Esophagus squamous epithelium (tissue), 5 donors: ENCODE measurements around the gene INTS13. TPM values are rescaled to one million over a fixed set of nuclear protein-coding genes. Genes with fewer than 3 reads are reported as not detected.

Experiments used
- DNase-seq: peaks from one replicate; lab custom pipeline; 2025; lab: John Stamatoyannopoulos, UW
- H3K27ac ChIP-seq, 4 donors: fragments of 200-600 bp; sonication (generic); one replicate each; pipeline ENCODE4 v1.5.1; 2016 to 2019; ENCODE audit warnings: mild to moderate bottlenecking in 1 of 4
- H3K27me3 ChIP-seq, 4 donors: fragments of 200-600 bp; sonication (generic); 1 replicate in 3 of 4; 2 replicates in 1 of 4; pipeline versions ENCODE4 v1.5.1 to v1.6.0; 2017 to 2021; ENCODE audit warnings: antibody characterized with exemption in 1 of 4
- H3K36me3 ChIP-seq, 3 donors: fragments of 200-600 bp; sonication (generic); one replicate each; pipeline ENCODE4 v1.5.1; 2016 to 2019
- H3K4me1 ChIP-seq, 3 donors: fragments of 200-600 bp; sonication (generic); one replicate each; pipeline ENCODE4 v1.5.1; 2017 to 2019
- H3K4me3 ChIP-seq, 4 donors: fragments of 200-600 bp; sonication (generic); 1 replicate in 3 of 4; 2 replicates in 1 of 4; pipeline ENCODE4 v1.5.1; 2016 to 2019; ENCODE audit warnings: mild to moderate bottlenecking in 2 of 4, moderate library complexity in 1 of 4
- H3K9me3 ChIP-seq, 3 donors: fragments of 200-600 bp; sonication (generic); one replicate each; pipeline ENCODE4 v1.5.1; 2016 to 2019
- POLR2A ChIP-seq, 4 donors: fragments of 450-650 bp; IDR thresholded peaks; one replicate each; pipeline ENCODE4 v1.6.1; 2017; ENCODE audit warnings: antibody characterized with exemption in 4 of 4, mild to moderate bottlenecking in 4 of 4, moderate library complexity in 3 of 4
- WGBS, 2 donors: methylation state at CpG; one replicate each; pipeline ENCODE4 v1.1.5; 2018; 5-methylcytosine and 5-hydroxymethylcytosine counted together
- intact Hi-C: fragments of 100-400 bp; cut with DNase I; formaldehyde crosslinking; loops from one replicate; pipeline ENCODE4 v1.15.0; 2022
- total RNA-seq, 4 donors: library from RNA; depleted of rRNA; stranded (reverse); fragments of >200 nt; gene quantifications; one replicate each; pipeline ENCODE4 v1.1.0, GENCODE V29; 2016
- TF ChIP-seq, protein P1 (sequence below), 6 experiments: fragments of 450-650 bp in 4 of 6; fragments of 200-600 bp in 2 of 6; sonication (generic) in 2 of 6; IDR thresholded peaks; one replicate each; pipeline ENCODE4 v1.5.1; 2016 to 2019; ENCODE audit warnings: antibody characterized with exemption in 6 of 6, mild to moderate bottlenecking in 4 of 6, moderate library complexity in 4 of 6
- donor health status: DM: yes; HTN: yes; CAD: no.

INTS13 gene
- total RNA-seq, 4 donors from 2014 or later, result 16.1 to 49.7 (median 28.6) TPM

DNA sequence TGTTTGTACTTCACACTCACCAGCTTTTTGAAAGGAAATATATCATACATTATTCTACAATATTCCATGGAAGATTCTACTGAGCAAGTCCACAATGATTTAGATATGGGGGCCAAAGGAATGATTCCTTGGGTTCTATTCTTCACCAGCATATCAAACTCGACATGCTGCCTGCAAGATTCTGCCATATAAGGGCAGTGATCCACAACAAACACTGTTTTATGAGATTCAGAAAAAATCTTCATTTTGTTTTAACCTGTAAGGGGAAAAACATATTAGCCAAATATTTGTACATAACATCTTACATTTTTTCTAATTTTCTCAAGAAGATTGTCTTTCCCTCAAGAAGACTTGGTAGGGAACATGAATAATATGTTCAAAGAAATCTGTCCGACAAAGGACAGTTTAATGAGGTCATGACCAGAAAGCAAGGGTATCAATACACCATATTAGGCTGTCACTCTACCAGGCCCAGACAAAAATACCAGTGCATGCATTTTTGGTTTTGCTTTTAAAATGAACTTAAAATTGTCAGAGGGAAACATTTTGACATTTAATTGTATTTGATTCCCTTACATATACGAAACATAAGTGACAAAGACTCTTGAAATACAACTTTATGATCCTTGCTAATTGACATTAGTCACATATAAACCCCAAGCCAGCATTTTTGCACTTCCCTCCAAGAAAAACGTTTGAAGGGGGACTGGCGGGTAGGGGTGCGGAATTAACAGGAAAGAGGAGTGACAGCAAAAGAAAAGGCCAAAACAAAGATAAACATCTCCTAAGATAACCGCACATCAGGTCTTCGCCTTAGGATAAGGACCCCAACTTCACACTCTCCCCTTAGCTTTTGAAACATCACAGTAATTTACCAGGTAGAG, 980 bp downstream of the INTS13 start:
- intact Hi-C loops, result no loop called here
- peaks cover 9 to 61% (median 17%) of the 10 kb centered on the region in 3 donors for H3K4me1 ChIP-seq
- TF ChIP-seq POLR2A (IDR thresholded peaks at IDR 0.05), result no peak
- TF ChIP-seq, protein P1, sequence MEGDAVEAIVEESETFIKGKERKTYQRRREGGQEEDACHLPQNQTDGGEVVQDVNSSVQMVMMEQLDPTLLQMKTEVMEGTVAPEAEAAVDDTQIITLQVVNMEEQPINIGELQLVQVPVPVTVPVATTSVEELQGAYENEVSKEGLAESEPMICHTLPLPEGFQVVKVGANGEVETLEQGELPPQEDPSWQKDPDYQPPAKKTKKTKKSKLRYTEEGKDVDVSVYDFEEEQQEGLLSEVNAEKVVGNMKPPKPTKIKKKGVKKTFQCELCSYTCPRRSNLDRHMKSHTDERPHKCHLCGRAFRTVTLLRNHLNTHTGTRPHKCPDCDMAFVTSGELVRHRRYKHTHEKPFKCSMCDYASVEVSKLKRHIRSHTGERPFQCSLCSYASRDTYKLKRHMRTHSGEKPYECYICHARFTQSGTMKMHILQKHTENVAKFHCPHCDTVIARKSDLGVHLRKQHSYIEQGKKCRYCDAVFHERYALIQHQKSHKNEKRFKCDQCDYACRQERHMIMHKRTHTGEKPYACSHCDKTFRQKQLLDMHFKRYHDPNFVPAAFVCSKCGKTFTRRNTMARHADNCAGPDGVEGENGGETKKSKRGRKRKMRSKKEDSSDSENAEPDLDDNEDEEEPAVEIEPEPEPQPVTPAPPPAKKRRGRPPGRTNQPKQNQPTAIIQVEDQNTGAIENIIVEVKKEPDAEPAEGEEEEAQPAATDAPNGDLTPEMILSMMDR (IDR thresholded peaks at IDR 0.05), result no peak
- peak overlapping the region; percentile 95 to 99 (median 96) for H3K27ac ChIP-seq
- no peak for DNase-seq
- H3K36me3 ChIP-seq, result peaks cover 0 to 22% (median 0%) of the 10 kb centered on the region in 3 donors
- H3K9me3 ChIP-seq, result no peaks in the 10 kb centered on the region
- 7% methylated on average over 8 of the region's 8 CpGs for WGBS, 2 donors
- H3K27me3 ChIP-seq, result no peaks in the 10 kb centered on the region
- H3K4me3 ChIP-seq, result peak overlapping the region; percentile 89 to 98 (median 95)

DNA sequence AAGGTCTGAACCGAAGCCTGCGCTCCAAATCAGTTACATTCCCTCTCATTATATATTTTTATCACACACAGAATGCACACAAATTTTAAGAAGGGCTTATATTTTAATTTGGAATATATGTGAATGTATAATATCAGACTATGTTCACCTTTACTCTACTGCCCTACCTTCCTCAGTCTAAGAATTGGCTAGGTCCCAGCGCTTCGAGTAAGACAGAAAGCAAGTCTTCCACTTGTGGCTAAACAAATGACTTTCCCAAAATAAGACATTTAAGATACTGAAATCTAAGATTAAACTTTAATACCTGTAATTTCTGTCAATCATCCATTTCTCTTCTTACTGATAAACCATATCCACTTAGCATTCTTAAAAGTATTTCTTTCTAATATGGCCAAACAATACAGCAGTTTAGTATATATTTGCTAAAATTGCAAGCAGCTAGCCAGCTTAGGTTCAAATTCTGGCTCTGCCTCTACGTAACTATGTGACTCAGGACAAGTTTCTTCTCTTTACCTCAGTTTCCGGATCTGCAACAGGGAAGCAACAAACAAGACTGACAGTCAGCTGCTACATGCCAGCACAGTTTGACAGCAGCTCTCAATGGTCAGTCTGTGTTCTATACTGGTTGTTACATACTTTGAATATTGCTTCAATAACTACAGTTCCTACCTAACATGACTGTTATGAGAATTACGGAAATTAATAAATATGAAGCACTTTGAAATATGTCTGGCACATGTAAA, 2.0 kb downstream of the INTS13 start:
- Histone ChIP-seq H3K9me3 (no peaks in the 10 kb centered on the region), H3K4me3 (peak overlapping the region in 1 of 4 donors; percentile 94), H3K27ac (peak overlapping the region in 2 of 4 donors; percentile 95 to 99), H3K36me3 (peaks cover 0 to 32% (median 0%) of the 10 kb centered on the region in 3 donors), H3K27me3 (no peaks in the 10 kb centered on the region), H3K4me1 (peaks cover 9 to 51% (median 17%) of the 10 kb centered on the region in 3 donors)
- no peak for DNase-seq
- intact Hi-C loops, result no loop called here
- TF ChIP-seq POLR2A (IDR thresholded peaks at IDR 0.05), result no peak
- TF ChIP-seq, protein P1 (IDR thresholded peaks at IDR 0.05), result no peak
- WGBS, 2 donors, result 57 to 58% methylated on average over 7 of the region's 7 CpGs

DNA sequence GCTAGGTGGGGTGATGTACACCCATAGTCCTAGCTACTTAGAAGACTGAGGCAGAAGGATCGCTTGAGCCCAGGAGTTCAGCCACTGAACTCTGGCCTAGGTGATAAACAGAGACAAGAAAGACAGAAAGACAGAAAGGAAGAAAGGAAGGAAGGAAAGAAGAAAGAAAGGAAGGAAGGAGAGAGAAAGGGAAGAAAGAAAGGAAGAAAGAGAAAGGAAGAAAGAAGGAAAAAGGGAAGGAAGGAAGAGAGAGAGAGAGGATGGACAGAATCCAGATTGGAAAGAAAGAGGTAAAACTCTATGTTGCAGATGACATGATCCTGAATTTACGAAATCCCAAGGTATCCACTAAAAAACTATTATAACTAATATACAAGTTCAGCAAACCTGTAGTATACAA, 8.2 kb downstream of the INTS13 start:
- 93 to 94% methylated on average over 2 of the region's 2 CpGs for WGBS, 2 donors
- Histone ChIP-seq H3K27ac (no peak overlapping the region), H3K27me3 (no peaks in the 10 kb centered on the region), H3K36me3 (peaks cover 0 to 81% (median 3%) of the 10 kb centered on the region in 3 donors), H3K4me3 (no peak overlapping the region), H3K9me3 (no peaks in the 10 kb centered on the region), H3K4me1 (peaks cover 0 to 3% (median 0%) of the 10 kb centered on the region in 3 donors)
- intact Hi-C loops, result no loop called here
- DNase-seq, result no peak
- no peak for TF ChIP-seq POLR2A (IDR thresholded peaks at IDR 0.05)
- TF ChIP-seq, protein P1 (IDR thresholded peaks at IDR 0.05), result no peak

DNA sequence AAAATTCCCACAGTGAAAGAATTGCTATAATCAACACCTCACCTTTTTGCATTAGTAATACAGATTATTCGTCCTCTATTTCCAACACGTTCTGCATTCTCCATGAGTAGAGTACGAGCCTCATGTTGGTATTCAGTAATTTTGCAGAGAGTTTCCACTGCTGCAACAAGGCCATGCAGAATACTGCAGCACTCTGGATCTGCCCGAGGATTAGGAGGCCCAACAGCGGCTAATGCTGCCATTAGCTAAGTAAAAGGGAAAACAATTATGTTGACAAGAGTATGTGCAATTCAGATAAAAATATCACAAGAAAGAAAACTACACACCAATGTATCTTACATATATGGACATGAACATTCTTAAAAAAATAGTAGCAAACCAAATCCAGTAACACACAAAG, 9.1 kb downstream of the INTS13 start:
- DNase-seq, result no peak
- no peak for TF ChIP-seq POLR2A (IDR thresholded peaks at IDR 0.05)
- TF ChIP-seq, protein P1 (IDR thresholded peaks at IDR 0.05), result no peak
- intact Hi-C loops, result no loop called here
- Histone ChIP-seq H3K36me3 (peaks cover 0 to 84% (median 3%) of the 10 kb centered on the region in 3 donors), H3K9me3 (no peaks in the 10 kb centered on the region), H3K4me3 (no peak overlapping the region), H3K27ac (no peak overlapping the region), H3K4me1 (no peaks in the 10 kb centered on the region), H3K27me3 (no peaks in the 10 kb centered on the region)
- 92 to 95% methylated on average over 4 to 5 of the region's 5 CpGs for WGBS, 2 donors
